NOMO-1 treated with dmso at 0.1 percent for 144 hours (cell line): ENCODE measurements around the gene CARNS1.
"Not testable (repeated sequence)": the region's sequence is repeated elsewhere in the genome, so short reads cannot be mapped to it uniquely, and the experiment has no call there.

Source experiments
- DNase-seq: peaks from one replicate; lab custom pipeline; 2025; ENCODE audit not compliant: unreplicated experiment; lab: John Stamatoyannopoulos, UW

Gene CARNS1

DNA sequence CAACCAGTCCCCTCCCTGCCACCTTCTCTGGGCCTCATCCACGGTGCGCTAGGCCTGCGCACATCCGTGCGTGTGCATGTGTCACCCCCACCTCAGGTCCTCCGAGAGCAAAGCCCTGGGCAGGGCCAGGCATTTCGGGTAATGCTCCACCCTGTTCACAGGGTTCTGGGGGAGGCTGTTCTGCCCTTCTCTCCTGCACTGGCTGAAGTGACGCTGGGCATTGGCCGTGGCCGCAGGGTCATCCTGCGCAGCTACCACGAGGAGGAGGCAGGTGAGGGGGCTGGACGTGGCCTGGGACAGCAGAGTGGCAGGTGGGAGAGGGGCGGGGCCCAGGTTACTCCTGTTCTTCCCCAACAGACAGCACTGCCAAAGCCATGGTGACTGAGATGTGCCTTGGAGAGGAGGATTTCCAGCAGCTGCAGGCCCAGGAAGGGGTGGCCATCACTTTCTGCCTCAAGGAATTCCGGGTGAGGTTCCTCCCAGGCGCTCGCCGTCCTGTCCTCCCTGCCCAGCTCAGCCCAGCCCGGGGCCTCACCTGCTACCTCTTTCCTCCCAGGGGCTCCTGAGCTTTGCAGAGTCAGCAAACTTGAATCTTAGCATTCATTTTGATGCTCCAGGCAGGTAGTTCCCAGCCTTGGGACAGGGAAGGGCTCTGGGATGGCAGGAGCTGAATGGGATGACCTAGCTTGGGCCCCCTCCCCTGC lies 19.8 kb upstream of the CARNS1 start:
- no peak for DNase-seq

DNA sequence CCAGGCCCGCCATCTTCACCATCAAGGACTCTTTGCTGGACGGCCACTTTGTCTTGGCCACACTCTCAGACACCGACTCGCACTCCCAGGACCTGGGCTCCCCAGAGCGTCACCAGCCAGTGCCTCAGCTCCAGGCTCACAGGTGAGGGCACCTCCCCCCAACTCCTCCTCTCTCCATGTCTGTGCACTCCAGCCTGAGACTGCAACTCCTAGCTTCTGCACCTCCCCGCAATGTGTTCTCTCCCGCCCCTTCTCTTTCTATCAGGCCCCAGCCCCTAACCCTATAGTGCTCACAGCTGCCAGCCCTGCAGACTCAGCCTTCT lies 19.3 kb upstream of the CARNS1 start:
- no peak for DNase-seq

DNA sequence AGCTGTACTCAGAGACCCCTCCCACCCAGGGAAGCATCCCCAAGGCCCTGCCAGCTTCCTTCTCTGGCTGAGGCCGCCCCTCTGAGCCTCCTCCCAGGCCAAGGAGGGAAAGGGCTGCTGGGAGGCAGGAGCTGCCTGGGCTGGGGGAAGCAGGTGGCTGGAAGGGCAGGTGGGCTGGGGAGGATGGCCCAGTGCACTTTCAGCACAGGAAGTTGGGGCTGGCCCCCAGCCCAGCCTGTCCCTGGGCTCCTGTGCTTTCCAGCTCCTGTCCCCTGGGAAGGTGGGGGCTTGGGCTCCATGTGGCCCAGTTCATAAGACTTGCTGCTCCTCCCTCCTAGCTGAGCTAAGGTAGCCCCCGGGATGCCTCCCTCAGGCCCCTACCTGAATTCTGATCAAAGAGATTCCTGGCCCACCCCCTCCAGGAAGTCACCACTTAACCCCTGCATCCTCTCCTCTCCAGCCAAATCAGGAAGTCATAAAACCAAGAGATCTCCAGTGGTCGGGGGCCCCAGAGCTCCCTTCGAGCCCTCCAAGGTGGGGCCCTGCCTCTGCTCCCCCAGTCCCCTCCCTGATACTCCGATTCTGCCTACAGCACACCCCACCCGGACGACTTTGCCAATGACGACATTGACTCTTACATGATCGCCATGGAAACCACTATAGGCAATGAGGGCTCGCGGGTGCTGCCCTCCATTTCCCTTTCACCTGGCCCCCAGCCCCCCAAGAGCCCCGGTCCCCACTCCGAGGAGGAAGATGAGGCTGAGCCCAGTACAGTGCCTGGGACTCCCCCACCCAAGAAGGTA lies 18.7 kb upstream of the CARNS1 start:
- peak; percentile 25 for DNase-seq

GRCh38 chr11:67397536-67397935 lies 17.9 kb upstream of the CARNS1 start:
- no peak for DNase-seq

DNA sequence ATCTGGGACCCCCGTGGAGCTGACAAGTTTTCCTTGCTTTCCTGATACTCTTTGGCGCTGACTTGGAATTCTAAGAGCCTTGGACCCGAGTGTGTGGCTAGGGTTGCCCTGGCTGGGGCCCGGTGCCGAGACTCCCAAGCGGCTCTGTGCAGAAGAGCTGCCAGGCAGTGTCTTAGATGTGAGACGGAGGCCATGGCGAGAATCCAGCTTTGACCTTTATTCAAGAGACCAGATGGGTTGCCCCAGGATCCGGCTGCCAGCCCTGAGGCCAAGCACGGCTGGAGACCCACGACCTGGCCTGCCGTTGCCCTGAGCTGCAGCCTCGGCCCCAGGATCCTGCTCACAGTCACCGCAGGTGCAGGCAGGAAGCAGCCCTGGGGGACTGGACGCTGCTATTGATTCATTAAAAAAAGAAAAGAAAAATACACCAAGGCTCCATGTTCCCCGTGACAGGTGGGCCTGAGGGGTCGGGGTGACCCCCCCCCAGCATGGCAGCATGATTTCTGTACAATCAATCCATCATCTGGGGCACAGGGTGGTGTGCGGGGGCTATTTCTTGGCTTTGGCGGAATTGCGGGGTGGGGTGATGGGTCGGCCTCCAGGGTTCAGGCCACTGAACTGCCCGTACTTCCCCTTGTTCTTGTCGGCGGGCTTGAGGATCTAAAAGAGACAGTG lies 17.4 kb upstream of the CARNS1 start:
- DNase-seq, result no peak

GRCh38 chr11:67398661-67399563 lies 16.6 kb upstream of the CARNS1 start:
- DNase-seq, result no peak

GRCh38 chr11:67400251-67400941 lies 15.1 kb upstream of the CARNS1 start:
- no peak for DNase-seq

GRCh38 chr11:67400942-67401494 lies 14.5 kb upstream of the CARNS1 start:
- DNase-seq, result no peak

DNA sequence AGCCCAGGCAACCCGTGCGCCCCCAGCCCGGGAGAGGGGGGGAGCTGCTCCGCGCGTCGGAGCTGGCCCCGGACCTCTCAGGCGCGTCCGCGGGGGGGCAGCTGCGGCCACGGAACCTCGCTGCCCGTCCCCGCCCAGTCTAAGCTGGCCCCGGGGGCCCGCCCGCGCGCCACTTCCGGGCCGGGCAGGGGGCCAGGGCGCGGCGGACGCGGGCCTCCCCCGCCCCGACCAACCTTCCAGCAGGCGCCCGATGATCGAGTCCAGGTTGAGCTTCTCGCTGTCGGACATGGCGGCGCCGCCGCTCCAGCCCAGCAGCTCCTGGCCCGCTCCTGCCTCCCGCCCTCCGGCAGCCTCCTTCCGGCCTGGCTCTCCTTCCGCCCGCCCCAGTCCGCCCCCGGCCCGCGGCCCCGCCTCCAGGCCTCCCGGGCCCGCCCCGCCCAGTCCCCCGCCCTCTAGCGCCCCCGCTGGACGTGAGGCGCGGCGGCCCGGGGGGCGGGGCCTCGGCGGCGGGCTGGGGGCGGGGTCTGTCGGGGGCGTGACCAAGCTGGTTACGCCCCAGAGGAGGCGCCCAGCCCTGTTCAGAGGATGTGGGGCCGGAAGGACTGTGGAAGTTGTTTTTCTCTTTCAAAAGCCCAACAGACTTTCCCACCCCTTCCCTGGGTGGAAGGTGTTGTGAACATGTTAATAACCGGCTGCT lies 13.8 kb upstream of the CARNS1 start, which contains the start of gene PPP1CA:
Gene PPP1CA, minus strand, starts transcription at position 364 of the 697 bp plus-strand sequence. Its CDS starts 76 bp downstream, at position 288.
- peak; percentile 89 for DNase-seq

DNA sequence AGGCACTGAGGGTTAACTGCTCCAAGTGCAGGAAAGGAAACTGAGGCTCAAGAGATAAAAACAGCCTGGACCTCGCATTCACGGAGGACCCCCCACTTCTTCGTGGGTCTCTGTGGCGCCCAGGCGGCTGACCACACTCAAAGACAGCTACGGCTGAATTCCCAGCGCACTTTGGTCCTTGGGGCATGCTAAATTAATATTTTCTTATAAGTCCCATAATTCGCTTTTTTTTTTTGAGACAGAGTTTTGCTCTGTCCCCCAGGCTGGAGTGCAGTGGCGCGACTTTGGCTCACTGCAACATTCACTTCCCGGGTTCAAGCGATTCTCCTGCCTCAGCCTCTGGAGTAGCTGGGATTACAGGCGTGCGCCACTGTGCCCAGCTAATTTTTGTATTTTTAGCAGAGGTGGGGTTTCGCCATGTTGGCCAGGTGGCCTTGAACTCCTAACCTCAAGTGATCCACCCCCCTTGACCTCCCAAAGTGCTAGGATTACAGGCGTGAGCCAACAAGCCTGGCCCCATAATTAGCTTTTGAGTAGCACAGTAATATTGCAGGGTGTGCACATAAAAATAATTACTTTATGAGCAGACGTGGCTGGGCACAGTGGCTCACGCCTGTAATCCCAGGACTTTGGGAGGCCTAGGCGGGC lies 13.2 kb upstream of the CARNS1 start:
- DNase-seq, result peak; percentile 22

GRCh38 chr11:67403085-67403484 lies 12.4 kb upstream of the CARNS1 start:
- not testable (repeated sequence) for DNase-seq

- no peak for DNase-seq
Measured at GRCh38 chr11:67404515-67405195, 10.8 kb upstream of the CARNS1 start.

GRCh38 chr11:67405196-67405567 lies 10.3 kb upstream of the CARNS1 start:
- DNase-seq, result no peak

GRCh38 chr11:67405688-67406339 lies 9.7 kb upstream of the CARNS1 start:
- DNase-seq, result no peak

DNA sequence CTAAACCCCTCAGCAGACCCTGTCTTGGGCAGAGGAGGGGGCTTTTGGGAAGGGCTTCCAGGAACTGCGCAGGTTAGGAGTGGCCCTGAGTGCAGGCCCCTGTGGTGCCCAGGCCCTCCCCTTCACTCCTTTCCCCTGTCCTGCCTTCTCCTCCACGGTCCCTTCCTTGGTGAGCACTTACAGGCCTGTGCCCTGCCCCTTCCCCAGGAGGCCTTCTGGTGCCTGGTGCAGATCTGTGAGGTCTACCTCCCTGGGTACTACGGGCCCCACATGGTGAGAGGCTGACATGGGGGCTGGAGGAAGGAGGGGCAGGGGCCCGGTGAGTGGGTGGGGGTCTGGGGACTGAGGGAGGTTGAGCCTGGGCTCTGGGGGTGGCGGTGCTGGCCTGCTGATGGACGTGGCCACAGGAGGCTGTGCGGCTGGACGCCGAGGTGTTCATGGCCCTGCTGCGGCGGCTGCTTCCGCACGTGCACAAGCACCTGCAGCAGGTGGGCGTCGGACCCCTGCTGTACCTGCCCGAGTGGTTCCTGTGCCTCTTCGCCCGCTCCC lies 9.0 kb upstream of the CARNS1 start:
- DNase-seq, result no peak

DNA sequence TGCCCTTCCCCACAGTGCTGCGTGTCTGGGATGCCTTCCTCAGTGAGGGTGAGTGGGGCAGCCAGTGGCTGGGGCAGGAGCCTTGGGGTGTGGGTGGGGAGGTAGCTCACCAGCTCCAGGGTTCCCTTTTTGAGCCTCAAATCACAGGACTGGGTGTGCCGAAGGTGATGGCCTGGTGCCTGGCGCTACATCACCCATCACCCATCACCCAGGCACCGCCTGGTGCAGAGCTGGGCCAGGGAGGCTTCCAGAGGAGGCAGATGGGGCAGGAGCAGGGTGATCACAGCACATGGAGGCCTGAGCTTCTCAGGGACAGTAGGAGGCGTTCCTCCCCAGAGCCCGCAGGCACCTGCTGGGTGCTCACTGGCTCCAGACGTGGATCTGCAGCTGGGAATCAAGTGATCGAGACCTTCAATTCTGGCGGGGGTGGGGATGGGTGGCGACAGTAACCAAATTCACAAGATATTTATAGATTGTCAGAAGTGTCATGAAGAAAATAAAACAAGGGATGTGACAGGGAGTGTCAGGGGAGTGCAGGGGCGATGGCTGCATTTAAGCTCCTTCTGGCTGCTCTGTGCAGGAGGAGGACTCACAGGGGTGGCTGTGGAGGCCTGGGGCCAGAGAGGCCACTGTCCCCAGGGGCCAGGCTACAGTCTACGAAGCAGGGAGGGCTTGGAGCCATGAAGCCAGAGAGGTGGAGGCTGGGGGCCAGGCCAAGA lies 8.3 kb upstream of the CARNS1 start:
- DNase-seq, result no peak

GRCh38 chr11:67407688-67408163 lies 7.8 kb upstream of the CARNS1 start:
- no peak for DNase-seq
